Dermis microvascular lymphatic vessel endothelial cell (primary cell): ENCODE data around the gene ALKBH2. TPM values are rescaled to one million over a fixed set of nuclear protein-coding genes. Genes with fewer than 3 reads are reported as not detected.
A peak's percentile ranks its signal among the peaks of the same experiment; 100 is the strongest.

Experiments used
- DNase-seq, 2 donors: peaks; one replicate each; pipeline versions ENCODE4 v3.0.0 to v3.0.0-alpha.2; 2010; ENCODE audit warnings: low read depth in 2 of 2
- total RNA-seq: library from RNA; depleted of rRNA; stranded (reverse); fragments of >200 nt; gene quantifications from 2 replicates; pipeline ENCODE4 v1.2.1, GENCODE V29; 2014

The ALKBH2 gene
- total RNA-seq, 1 donor from 2014 or later = 5.5 TPM

GRCh38 chr12:109114644-109115043 lies 21.4 kb upstream of the ALKBH2 start:
- no peak for DNase-seq

GRCh38 chr12:109113661-109114321 lies 20.5 kb upstream of the ALKBH2 start:
- no peak for DNase-seq

- DNase-seq = no peak
Observed at GRCh38 chr12:109112720-109113465, 19.6 kb upstream of the ALKBH2 start.

- DNase-seq = peak in 1 of 2 donors; percentile 76
Observed at GRCh38 chr12:109110988-109111495, 17.8 kb upstream of the ALKBH2 start.

GRCh38 chr12:109109746-109110350 lies 16.6 kb upstream of the ALKBH2 start:
- no peak for DNase-seq

- no peak for DNase-seq
Observed at GRCh38 chr12:109105176-109105575, 11.9 kb upstream of the ALKBH2 start.

GRCh38 chr12:109102491-109102890 lies 9.2 kb upstream of the ALKBH2 start:
- DNase-seq = no peak

GRCh38 chr12:109100741-109101140 lies 7.5 kb upstream of the ALKBH2 start:
- DNase-seq = no peak

GRCh38 chr12:109099431-109100020 lies 6.3 kb upstream of the ALKBH2 start:
- DNase-seq = peak in 1 of 2 donors; percentile 6

- DNase-seq = peak in 1 of 2 donors; percentile 37
Observed at GRCh38 chr12:109098651-109099050, 5.4 kb upstream of the ALKBH2 start.

GRCh38 chr12:109098183-109098604 lies 4.9 kb upstream of the ALKBH2 start:
- peak in 1 of 2 donors; percentile 58 for DNase-seq

GRCh38 chr12:109097435-109098182 lies 4.3 kb upstream of the ALKBH2 start, which contains the start of gene UNG:
Gene UNG (plus strand): TSS chr12:109097597. CDS start chr12:109097680, 83 bp downstream.
- DNase-seq = peak; percentile 82 to 96

GRCh38 chr12:109097140-109097434 lies 3.8 kb upstream of the ALKBH2 start:
- DNase-seq = no peak

GRCh38 chr12:109092497-109093021 lies 713 bp downstream of the ALKBH2 start:
- no peak for DNase-seq

GRCh38 chr12:109089683-109090082 lies 3.6 kb downstream of the ALKBH2 start:
- no peak for DNase-seq

GRCh38 chr12:109088818-109089217 lies 4.5 kb downstream of the ALKBH2 start:
- no peak for DNase-seq

GRCh38 chr12:109087250-109087649 lies 6.0 kb downstream of the ALKBH2 start:
- no peak for DNase-seq

GRCh38 chr12:109085590-109085989 lies 7.7 kb downstream of the ALKBH2 start:
- DNase-seq = no peak

GRCh38 chr12:109084425-109084824 lies 8.8 kb downstream of the ALKBH2 start:
- DNase-seq = no peak

GRCh38 chr12:109082751-109083150 lies 10.5 kb downstream of the ALKBH2 start:
- no peak for DNase-seq

- DNase-seq = no peak
Observed at GRCh38 chr12:109074866-109075265, 18.4 kb downstream of the ALKBH2 start.
